Breast epithelium (tissue), 3 donors: ENCODE data around the gene PAIP2.

Experiments
- CTCF ChIP-seq, 3 donors: fragments of 450-650 bp; IDR thresholded peaks; one replicate each; pipeline ENCODE4 v1.5.1; 2016 to 2017; ENCODE audit warnings: antibody characterized with exemption in 3 of 3, mild to moderate bottlenecking in 3 of 3, moderate library complexity in 3 of 3
- POLR2A ChIP-seq: fragments of 450-650 bp; IDR thresholded peaks from one replicate; pipeline ENCODE4 v1.6.1; 2016; ENCODE audit warnings: antibody characterized with exemption, mild to moderate bottlenecking, moderate library complexity
- POLR2AphosphoS5 ChIP-seq, 3 donors: sonication (generic); formaldehyde crosslinking; IDR thresholded peaks; one replicate each; pipeline ENCODE4 v1.6.1; 2017; ENCODE audit warnings: antibody characterized with exemption in 3 of 3

- TF ChIP-seq POLR2A (no peak), CTCF (IDR thresholded peaks at IDR 0.05) (no peak), POLR2AphosphoS5 (IDR thresholded peaks at IDR 0.05) (no peak)
Measured at GRCh38 chr5:139361835-139362429, 20.3 kb downstream of the PAIP2 start.
